HL-60 (cell line): ENCODE data around the gene TRIO.

Experiments
- DNase-seq, 2 experiments: peaks; one replicate each; pipeline ENCODE4 v3.0.0-alpha.2; 2010 to 2020; ENCODE audit warnings: low read depth in 1 of 2, low spot score in 1 of 2
- H3K27ac ChIP-seq: fragments of 250-450 bp; sonication (Bioruptor Pico); replicated peaks from 2 replicates; pipeline ENCODE4 v1.5.1; 2020; ENCODE audit warnings: mild to moderate bottlenecking, moderate library complexity
- H3K27me3 ChIP-seq: fragments of 250-450 bp; sonication (Bioruptor Pico); 2 replicates; pipeline ENCODE4 v1.5.1; 2021; ENCODE audit warnings: mild to moderate bottlenecking, moderate library complexity; ENCODE audit not compliant: insufficient read depth, poor library complexity, severe bottlenecking
- H3K4me3 ChIP-seq: replicated peaks from 2 replicates; pipeline ENCODE4 v1.5.1; 2011; ENCODE audit warnings: mild to moderate bottlenecking, control low read depth, low read length; ENCODE audit not compliant: insufficient read depth
- GABPA ChIP-seq: IDR thresholded peaks from 2 replicates; pipeline ENCODE4 v1.6.1; 2012; ENCODE audit warnings: low read depth
- POLR2AphosphoS5 ChIP-seq: IDR thresholded peaks from 2 replicates; pipeline ENCODE4 v1.6.1; 2012; ENCODE audit warnings: low read depth
- REST ChIP-seq: IDR thresholded peaks from 2 replicates; pipeline ENCODE4 v1.6.1; 2012; ENCODE audit warnings: low read depth; ENCODE audit not compliant: insufficient replicate concordance
- SPI1 ChIP-seq: IDR thresholded peaks from 2 replicates; pipeline ENCODE4 v1.6.1; 2012; ENCODE audit warnings: low read depth, mild to moderate bottlenecking, borderline replicate concordance
- TF ChIP-seq, protein P1 (sequence below): IDR thresholded peaks from one replicate; pipeline ENCODE4 v1.5.1; 2011; ENCODE audit warnings: low read length, control low read depth, inconsistent platforms; ENCODE audit not compliant: insufficient read depth

The TRIO gene

GRCh38 chr5:14408969-14409586 is 265.9 kb downstream of the TRIO start:
- no peaks in the 10 kb centered on the region for H3K27me3 ChIP-seq
- no peak overlapping the region for H3K4me3 ChIP-seq
- no peak overlapping the region for H3K27ac ChIP-seq
- no peak for DNase-seq
- TF ChIP-seq REST (no peak), POLR2AphosphoS5 (no peak), GABPA (no peak), SPI1 (no peak)
- TF ChIP-seq, protein P1, sequence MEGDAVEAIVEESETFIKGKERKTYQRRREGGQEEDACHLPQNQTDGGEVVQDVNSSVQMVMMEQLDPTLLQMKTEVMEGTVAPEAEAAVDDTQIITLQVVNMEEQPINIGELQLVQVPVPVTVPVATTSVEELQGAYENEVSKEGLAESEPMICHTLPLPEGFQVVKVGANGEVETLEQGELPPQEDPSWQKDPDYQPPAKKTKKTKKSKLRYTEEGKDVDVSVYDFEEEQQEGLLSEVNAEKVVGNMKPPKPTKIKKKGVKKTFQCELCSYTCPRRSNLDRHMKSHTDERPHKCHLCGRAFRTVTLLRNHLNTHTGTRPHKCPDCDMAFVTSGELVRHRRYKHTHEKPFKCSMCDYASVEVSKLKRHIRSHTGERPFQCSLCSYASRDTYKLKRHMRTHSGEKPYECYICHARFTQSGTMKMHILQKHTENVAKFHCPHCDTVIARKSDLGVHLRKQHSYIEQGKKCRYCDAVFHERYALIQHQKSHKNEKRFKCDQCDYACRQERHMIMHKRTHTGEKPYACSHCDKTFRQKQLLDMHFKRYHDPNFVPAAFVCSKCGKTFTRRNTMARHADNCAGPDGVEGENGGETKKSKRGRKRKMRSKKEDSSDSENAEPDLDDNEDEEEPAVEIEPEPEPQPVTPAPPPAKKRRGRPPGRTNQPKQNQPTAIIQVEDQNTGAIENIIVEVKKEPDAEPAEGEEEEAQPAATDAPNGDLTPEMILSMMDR, result no peak

GRCh38 chr5:14410068-14410393 is 266.9 kb downstream of the TRIO start:
- H3K27ac ChIP-seq, result no peak overlapping the region
- no peak for TF ChIP-seq POLR2AphosphoS5
- TF ChIP-seq SPI1, result no peak
- TF ChIP-seq, protein P1, result no peak
- TF ChIP-seq REST, result no peak
- TF ChIP-seq GABPA, result no peak

GRCh38 chr5:14410394-14411201 is 267.5 kb downstream of the TRIO start:
- no peak for TF ChIP-seq REST
- no peak for TF ChIP-seq POLR2AphosphoS5
- TF ChIP-seq, protein P1, result no peak
- TF ChIP-seq GABPA, result no peak
- TF ChIP-seq SPI1, result no peak
- H3K27me3 ChIP-seq, result no peaks in the 10 kb centered on the region
- H3K4me3 ChIP-seq, result no peak overlapping the region
- H3K27ac ChIP-seq, result no peak overlapping the region
- no peak for DNase-seq

More at GRCh38 chr5:14410068-14410393, 266.9 kb downstream of the TRIO start:
- Histone ChIP-seq H3K4me3 (no peak overlapping the region), H3K27me3 (no peaks in the 10 kb centered on the region)
- no peak for DNase-seq
